HepG2 (cell line): ENCODE data around the gene CRIM1. TPM values are rescaled to one million over a fixed set of nuclear protein-coding genes. Genes with fewer than 3 reads are reported as not detected.

ENCODE experiments used
- AHDC1 ChIP-seq: sonication (generic); formaldehyde crosslinking; IDR thresholded peaks from 2 replicates; pipeline ENCODE4 v1.5.1; 2020; ENCODE audit warnings: mild to moderate bottlenecking, missing genetic modification reagents, borderline replicate concordance
- DDIT3 ChIP-seq: sonication (generic); formaldehyde crosslinking; IDR thresholded peaks from 2 replicates; pipeline ENCODE4 v1.4.0; 2020; ENCODE audit warnings: mild to moderate bottlenecking, missing genetic modification reagents
- FOXP4 ChIP-seq: sonication (generic); formaldehyde crosslinking; IDR thresholded peaks from 2 replicates; pipeline ENCODE4 v1.4.0; 2020; ENCODE audit warnings: missing genetic modification reagents
- HDAC2 ChIP-seq: sonication (generic); formaldehyde crosslinking; IDR thresholded peaks from 2 replicates; pipeline ENCODE4 v1.4.0; 2020; ENCODE audit warnings: missing genetic modification reagents
- HOMEZ ChIP-seq: IDR thresholded peaks from 2 replicates; pipeline ENCODE4 v1.6.1; 2016; ENCODE audit warnings: low read depth
- MLLT10 ChIP-seq: sonication (generic); formaldehyde crosslinking; IDR thresholded peaks from 2 replicates; pipeline ENCODE4 v1.4.0; 2020; ENCODE audit warnings: missing genetic modification reagents
- TFE3 ChIP-seq: IDR thresholded peaks from 2 replicates; pipeline ENCODE4 v1.6.1; 2016
- TIGD3 ChIP-seq: sonication (generic); formaldehyde crosslinking; IDR thresholded peaks from 2 replicates; pipeline ENCODE4 v1.5.1; 2020; ENCODE audit warnings: mild to moderate bottlenecking, missing genetic modification reagents, borderline replicate concordance
- ZNF513 ChIP-seq: sonication (generic); formaldehyde crosslinking; conservative IDR thresholded peaks from 2 replicates; pipeline ENCODE4 v1.5.0; 2020; ENCODE audit warnings: missing genetic modification reagents
- ZSCAN5A ChIP-seq: sonication (generic); formaldehyde crosslinking; IDR thresholded peaks from 2 replicates; pipeline ENCODE4 v1.8.0; 2022; ENCODE audit warnings: mild to moderate bottlenecking, missing genetic modification reagents, borderline replicate concordance
- polyA plus RNA-seq, 8 experiments: library from polyadenylated mRNA; depleted of rRNA in 3 of 8; stranded (reverse) in 7 of 8; unstranded in 1 of 8; fragments of >200 nt; fragmentation: Illumina TruSeq in 4 of 8; extraction: Trizol in 4 of 8; gene quantifications; 2 replicates each; pipeline versions ENCODE4 v1.2.1 to v1.2.3, GENCODE V29; 2011 to 2016; ENCODE audit warnings: low read depth in 4 of 8, missing spikeins in 1 of 8, mixed read lengths in 1 of 8; ENCODE audit not compliant: insufficient read depth in 1 of 8
- total RNA-seq, 5 experiments: library from RNA; depleted of rRNA; stranded (reverse); fragments of >200 nt; fragmentation: Illumina TruSeq; extraction: Trizol; gene quantifications; 2 replicates each; pipeline ENCODE4 v1.2.3, GENCODE V29; 2016; ENCODE audit warnings: low read depth in 1 of 5

Gene CRIM1
- total and polyA plus RNA-seq, 2 of the 13 experiments (the other 11 are each of a cell fraction or from before 2014, with no cell fraction given): 39.1 to 69.9 TPM

- TF ChIP-seq TFE3 (CRISPR knock-in tag): peak; percentile 45; the same call in 1 of the 2 replicates
- peak; percentile 80 for TF ChIP-seq HDAC2 (CRISPR knock-in tag)
- no peak for TF ChIP-seq DDIT3 (CRISPR knock-in tag)
- TF ChIP-seq ZNF513 (CRISPR knock-in tag): no peak
- no peak for TF ChIP-seq TIGD3 (CRISPR knock-in tag)
- peak; percentile 62; the same call in 1 of the 2 replicates for TF ChIP-seq AHDC1 (CRISPR knock-in tag)
- TF ChIP-seq MLLT10 (CRISPR knock-in tag): no peak
- TF ChIP-seq HOMEZ (CRISPR knock-in tag): peak; percentile 50; the same call in 1 of the 2 replicates
- TF ChIP-seq ZSCAN5A (CRISPR knock-in tag): peak; percentile 36; the same call in 1 of the 2 replicates
- peak; percentile 61; the same call in 1 of the 2 replicates for TF ChIP-seq FOXP4 (CRISPR knock-in tag)
Observed at GRCh38 chr2:36486521-36487044, 131.0 kb downstream of the CRIM1 start (continued).
